Epithelial cell of proximal tubule (primary cell): Measurements from ENCODE around the gene TBC1D8. TPM values are rescaled to one million over a fixed set of nuclear protein-coding genes. Genes with fewer than 3 reads are reported as not detected.

Experiments
- DNase-seq: peaks from one replicate; pipeline ENCODE4 v3.0.0-alpha.2; 2011; ENCODE audit warnings: low read depth
- H3K4me3 ChIP-seq: 2 replicates; pipeline ENCODE4 v1.5.1; 2011; ENCODE audit warnings: low read depth, mild to moderate bottlenecking, low read length
- CTCF ChIP-seq: conservative IDR thresholded peaks from 2 replicates; pipeline ENCODE4 v1.5.1; 2012; ENCODE audit warnings: low read depth, mild to moderate bottlenecking, low read length
- total RNA-seq: library from RNA; depleted of rRNA; stranded (reverse); fragments of >200 nt; gene quantifications from 2 replicates; pipeline ENCODE4 v1.2.3, GENCODE V29; 2015

TBC1D8 gene
- total RNA-seq, 1 donor from 2014 or later, result 20.5 TPM

GRCh38 chr2:100976645-100977391 lies 174.4 kb downstream of the TBC1D8 start:
- no peak for TF ChIP-seq CTCF
- DNase-seq, result no peak
- no peak overlapping the region for H3K4me3 ChIP-seq

DNA sequence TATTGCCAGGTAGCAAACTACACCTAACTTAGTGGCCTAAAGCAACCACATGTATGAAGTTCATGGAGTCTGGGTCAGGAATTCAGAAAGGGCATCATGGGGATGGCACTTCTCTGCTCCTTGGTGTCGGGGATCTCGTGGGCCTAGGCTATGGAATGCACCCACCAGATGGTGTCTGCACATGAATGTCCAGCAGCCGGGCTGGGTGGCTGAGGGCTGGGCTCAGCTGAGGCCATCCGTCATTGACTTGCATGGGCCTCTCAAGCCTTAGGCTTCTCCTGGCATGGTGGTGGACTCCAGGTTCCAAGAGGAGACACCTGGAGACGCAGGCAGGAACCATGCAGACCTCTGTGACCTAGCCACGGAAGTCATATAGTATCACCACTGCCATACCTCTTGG lies 175.1 kb downstream of the TBC1D8 start:
- no peak for TF ChIP-seq CTCF
- no peak overlapping the region for H3K4me3 ChIP-seq
- DNase-seq, result no peak

DNA sequence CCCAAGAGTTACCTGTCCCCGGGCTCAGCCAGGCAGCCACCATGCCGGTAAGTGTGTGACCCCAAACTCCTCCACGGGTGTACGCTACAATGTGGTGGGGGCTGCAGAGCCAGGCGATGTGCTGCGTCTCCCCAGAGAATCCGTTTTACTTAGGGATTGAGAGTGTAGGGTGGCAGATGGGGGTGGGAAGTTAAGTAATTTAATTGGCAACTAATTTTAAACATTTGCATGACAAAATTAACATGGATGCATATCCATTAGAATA lies 175.7 kb downstream of the TBC1D8 start:
- TF ChIP-seq CTCF, result no peak
- H3K4me3 ChIP-seq, result no peak overlapping the region
- no peak for DNase-seq

DNA sequence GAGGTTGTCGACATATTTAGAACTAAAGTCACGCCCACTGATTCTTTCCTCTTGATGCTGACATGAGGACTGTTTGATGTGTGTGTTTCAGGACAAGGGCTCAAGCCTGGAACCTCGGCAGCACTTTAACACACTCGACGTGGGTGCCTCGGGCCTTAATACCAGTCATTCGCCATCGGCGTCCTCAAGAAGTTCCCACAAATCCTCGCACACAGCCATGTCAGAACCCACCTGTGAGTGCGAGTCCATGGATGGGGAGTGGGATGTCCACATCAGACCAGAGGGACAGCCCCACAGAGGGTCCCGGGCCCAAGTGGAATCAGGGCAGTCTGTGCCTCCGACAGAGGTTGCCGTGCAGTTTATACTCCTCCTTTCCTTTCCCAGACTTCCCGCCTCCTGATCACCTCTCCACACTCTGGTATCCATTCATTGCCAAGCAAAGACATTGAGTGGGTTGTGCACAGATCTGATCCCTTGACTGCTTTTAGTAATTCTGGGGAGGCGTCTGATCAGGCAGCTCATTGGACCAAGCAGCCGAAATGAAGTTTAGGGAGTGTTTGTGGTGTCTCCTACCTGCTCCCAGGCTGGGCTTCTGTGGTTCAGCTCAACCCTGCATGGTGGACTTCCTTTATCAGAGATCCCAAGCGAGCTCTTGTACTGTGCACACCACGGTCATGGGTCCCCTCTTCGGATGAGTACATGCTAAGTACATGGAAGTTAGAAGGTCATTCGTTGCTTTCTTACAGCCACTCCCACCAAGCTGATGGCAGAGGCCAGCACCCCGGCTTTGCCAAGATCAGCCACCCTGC lies 176.3 kb downstream of the TBC1D8 start:
- no peak for DNase-seq
- H3K4me3 ChIP-seq, result no peak overlapping the region
- no peak for TF ChIP-seq CTCF

DNA sequence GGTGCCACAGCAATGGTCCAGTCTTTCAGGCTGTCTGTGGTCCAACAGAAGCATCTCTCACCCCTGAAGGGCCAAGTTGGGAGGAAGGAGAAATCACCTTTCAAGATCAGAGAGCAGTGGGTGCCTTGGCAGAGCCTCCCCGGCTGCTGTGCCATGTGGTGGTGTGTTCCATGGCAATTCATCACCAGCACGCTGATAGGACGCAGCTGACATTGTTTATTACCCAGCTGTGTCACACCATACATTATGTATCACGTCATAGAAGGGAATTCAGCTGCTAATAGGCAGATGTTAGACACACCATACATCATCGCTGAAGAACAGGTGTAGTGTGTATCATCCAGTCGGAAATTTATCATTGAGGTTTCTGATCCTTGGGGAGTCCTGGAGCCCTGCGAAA lies 178.7 kb downstream of the TBC1D8 start:
- H3K4me3 ChIP-seq, result no peak overlapping the region
- TF ChIP-seq CTCF, result no peak
- DNase-seq, result no peak

- no peak for DNase-seq
- TF ChIP-seq CTCF, result no peak
- no peak overlapping the region for H3K4me3 ChIP-seq
Measured at GRCh38 chr2:100971221-100971620, 180.0 kb downstream of the TBC1D8 start.

GRCh38 chr2:100969998-100970397 lies 181.2 kb downstream of the TBC1D8 start:
- no peak for DNase-seq
- no peak for TF ChIP-seq CTCF
- H3K4me3 ChIP-seq, result no peak overlapping the region
